Cardiac septum (tissue), 1 donor: ENCODE measurements around the gene COQ10B. TPM values are rescaled to one million over a fixed set of nuclear protein-coding genes. Genes with fewer than 3 reads are reported as not detected.
"Not testable (repeated sequence)": the region's sequence is repeated elsewhere in the genome, so short reads cannot be mapped to it uniquely, and the experiment has no call there.

Experiments used
- DNase-seq: peaks from one replicate; pipeline ENCODE4 v3.0.0-alpha.2; 2020; ENCODE audit warnings: low spot score
- intact Hi-C: fragments of 100-400 bp; cut with DNase I; formaldehyde crosslinking; loops from one replicate; pipeline ENCODE4 v1.14.0; 2022
- total RNA-seq: library from RNA; stranded (reverse); fragmentation: NEBNext Ultra II Directional; extraction: Animal tissue kit (Norgen Biotek cat#: 25700); gene quantifications from one replicate; pipeline ENCODE4 v1.2.1, GENCODE V29; 2021
- donor health status: DM: no; HTN: no; CAD: no.

COQ10B gene
- total RNA-seq, 1 donor from 2014 or later = 38.5 TPM

DNA sequence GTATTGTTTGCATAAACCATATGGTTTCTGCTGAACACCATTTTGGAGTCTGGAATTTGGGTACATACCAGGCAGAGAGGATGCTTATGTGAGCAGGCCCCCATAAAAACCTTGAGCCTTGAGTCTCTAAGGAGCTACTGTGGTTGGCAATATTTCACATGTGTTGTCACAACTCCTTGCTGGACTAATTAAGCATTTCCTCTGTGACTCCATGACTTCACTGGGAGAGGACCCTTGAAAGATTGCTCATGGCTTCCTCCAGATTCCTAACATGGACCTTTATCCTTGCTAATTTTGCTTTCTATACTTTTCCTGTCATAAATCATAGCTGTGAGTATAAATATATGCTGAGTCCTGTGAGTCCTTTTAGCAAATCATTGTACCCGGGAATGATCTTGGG, 7.6 kb upstream of the COQ10B start:
- intact Hi-C loops = no loop called here
- no peak for DNase-seq

DNA sequence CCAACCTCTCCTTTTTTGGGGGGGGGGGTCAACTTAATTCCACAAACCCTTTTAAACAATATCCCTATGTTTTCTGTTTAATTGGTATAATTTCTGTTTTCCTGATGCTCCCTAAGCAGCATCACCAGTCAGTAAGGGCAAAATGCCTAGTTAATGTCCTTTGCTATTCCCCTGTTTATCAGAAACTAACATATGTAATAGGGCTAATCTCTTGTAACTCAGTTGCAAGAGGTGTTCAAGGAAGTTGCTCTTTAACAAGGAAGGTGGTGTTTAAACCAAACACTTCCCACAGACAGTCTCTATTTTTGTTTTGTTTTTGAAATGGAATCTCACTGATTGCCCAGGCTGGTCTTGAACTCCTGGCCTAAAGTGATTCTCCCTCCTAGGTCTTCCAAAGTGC, 6.5 kb upstream of the COQ10B start:
- no peak for DNase-seq
- intact Hi-C loops = no loop called here

DNA sequence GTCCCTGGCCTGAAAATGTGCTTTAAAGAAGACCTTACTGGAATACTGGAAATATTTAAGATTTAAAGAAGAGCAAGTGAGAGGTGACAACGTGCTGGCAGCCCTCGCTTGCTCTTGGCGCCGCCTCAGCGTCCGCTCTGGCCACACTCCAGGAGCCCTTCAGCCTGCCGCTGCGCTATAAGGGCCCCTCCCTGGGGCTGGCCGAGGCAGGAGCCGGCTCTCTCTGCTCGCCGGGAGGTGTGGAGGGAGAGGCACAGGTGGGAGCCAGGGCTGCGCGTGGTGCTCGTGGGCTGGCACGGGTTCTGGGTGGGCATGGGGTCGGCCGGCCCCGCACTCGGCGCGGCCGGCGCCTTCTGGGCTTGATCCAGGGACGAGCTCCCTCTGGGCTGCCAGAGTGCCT, 2.9 kb upstream of the COQ10B start:
- intact Hi-C loops = loop anchor here (5.0 kb wide), 1 partner anchor 47 kb away; the partner anchor contains the start of gene HSPD1
- DNase-seq = no peak

DNA sequence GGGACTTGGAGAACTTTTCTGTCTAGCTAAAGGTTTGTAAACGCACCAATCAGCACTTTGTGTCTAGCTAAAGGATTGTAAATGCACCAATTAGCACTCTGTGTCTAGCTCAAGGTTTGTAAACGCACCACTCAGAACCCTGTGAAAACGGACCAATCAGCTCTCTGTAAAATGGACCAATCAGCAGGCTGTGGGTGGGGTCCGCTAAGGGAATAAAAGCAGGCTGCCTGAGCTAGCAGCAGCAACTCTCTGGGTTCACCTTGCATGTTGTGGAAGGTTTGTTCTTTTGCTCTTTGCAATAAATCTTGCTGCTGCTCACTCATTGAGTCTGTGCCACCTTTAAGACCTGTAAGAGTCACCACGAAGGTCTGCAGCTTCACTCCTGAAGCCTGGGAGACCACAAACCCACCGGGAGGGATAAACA, 2.4 kb upstream of the COQ10B start:
- DNase-seq = not testable (repeated sequence)
- intact Hi-C loops = loop anchor here (5.0 kb wide), 1 partner anchor 46 kb away; the partner anchor contains the start of gene HSPD1

DNA sequence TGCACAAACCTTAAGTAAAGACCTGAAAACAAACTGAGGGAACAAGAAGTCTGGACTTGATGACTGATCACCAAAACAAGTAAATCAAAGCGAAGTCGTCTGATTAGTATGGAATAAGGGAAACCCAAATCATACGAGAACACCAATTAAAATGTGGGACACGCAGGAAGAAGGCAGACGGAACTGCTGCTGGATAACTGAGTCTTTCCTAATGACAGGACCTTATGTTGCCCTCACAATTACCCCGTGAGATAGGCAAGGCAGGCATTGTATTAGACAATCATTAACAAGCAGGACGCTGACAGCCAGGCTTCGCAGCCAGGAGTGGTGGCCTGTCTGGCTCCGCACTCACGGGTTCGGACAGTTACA, 614 bp upstream of the COQ10B start:
- DNase-seq = no peak
- intact Hi-C loops = loop anchor here (1.0 to 5.0 kb wide), 3 partner anchors 17 to 64 kb away; partner anchors contain the start of genes HSPD1, MOB4 and SF3B1

DNA sequence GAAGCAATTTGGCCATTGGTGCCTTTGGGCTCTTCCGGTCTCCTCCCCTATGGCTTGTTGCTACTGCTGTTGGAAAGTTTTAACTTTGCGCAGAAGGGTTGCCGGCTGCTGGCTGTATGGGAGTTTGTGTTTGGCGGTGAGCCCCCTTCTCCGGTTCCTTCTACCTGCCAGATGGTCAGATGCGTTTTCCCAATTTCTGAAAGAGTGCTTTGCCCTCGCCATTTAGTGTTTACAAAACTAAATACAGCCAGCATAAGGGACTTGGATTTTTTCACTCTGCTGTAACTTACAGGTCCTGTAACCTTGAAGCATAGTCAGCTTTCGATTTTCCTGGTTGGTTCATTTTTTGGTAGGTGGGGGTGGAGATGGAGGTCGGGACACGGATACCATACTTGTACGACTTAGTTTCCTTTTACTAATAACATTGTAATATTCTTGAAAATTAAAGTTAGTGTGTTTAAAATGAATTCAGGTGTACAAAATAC, 604 bp downstream of the COQ10B start:
- no peak for DNase-seq
- intact Hi-C loops = loop anchor here (1.0 to 5.0 kb wide), 3 partner anchors 19 to 62 kb away; partner anchors contain the start of genes HSPD1, MOB4 and SF3B1

DNA sequence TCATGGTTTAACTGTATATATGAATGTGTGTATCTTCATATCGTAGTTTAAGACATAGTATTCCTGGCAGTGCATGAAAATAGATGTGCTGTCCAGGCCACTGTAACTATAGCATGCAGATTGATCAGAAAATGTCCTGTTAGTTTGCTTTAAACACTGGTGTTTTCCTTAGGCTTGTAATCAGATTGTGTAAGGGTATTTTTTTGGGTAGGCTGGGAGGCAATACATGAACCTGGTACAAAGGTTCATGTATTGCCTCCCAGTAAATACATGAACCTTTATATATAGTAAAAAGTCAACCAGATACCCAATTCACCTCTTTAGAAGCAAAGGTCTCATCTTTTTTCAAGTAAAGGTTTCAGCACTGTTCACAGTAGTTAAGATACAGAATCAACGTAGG, 1.6 kb downstream of the COQ10B start:
- intact Hi-C loops = loop anchor here (5.0 kb wide), 2 partner anchors 42 to 252 kb away; partner anchors contain the start of genes HSPD1 and MARS2
- no peak for DNase-seq

DNA sequence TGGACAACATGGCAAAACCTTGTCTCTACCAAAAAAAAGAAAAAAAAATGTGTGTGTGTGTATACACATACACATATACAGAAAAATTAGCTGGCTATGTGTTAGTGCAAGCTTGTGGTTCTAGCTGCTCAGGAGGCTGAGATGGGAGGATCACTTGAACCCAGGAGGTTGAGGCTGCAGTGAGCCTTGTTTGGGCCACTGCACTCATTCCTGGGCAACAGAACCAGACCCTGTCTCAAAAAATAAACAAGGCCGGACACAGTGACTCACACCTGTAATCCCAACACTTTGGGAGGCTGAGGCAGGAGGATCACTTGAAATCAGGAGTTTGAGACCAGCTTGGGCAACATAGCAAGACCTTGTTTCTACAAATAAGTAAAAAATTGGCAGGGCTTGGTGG, 2.1 kb downstream of the COQ10B start:
- intact Hi-C loops = loop anchor here (5.0 kb wide), 1 partner anchor 252 kb away; the partner anchor contains the start of gene MARS2
- no peak for DNase-seq

DNA sequence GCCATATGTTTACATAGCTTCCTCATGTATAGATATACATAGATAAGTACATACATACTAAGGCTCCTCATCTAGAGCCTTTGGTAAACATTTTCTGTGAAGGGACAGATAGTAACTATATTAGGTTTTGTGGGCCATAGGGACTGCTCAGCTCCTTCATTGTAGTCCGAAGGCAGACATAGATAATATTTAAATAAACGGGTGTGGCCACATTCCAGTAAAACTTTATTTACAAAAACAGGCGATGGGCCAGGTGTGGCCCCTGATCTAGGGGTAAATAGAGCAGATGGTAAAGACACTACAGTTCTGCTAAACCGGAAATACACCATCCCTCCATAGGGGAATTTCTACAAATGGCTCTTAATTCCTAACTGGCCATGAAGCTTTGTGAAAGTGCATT, 7.3 kb downstream of the COQ10B start:
- intact Hi-C loops = no loop called here
- DNase-seq = no peak

DNA sequence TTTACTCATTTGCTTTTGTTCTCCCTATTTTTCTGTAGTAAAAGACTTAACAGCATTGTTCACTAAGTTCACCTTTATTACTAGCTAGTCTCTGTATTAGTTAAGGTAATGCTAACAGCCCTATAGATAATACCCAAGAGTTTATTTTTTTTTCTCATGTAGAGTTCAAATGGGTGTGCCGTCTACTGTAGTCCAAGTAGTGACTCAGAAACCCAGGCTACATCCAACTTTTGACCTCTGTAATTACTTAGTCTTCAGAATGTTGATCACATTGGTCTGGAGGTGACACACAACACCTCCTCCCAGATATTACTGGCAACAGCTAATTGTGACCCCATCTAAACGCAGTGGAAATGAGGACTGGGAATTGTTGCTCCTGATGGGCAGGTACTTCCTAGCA, 7.7 kb downstream of the COQ10B start:
- DNase-seq = no peak
- intact Hi-C loops = no loop called here

DNA sequence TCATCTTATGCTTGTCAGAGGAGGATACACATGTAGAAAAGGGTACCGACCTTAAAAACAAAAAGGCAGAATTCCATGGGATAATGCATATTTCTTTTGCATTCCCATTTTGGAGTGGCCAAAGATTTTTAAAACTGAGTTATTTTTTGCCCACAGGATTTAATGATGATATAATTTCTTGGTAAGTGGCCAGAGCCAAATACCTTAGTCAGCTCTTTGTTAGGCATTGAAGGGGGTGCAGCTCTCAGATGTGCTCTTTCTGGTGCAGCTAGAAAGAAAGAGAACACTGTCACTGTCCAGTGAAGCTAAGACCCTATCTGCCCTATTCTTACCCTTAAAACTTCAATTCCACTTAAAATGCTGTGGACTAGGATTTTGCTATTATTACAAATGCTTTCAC, 10.8 kb downstream of the COQ10B start:
- intact Hi-C loops = no loop called here
- DNase-seq = no peak

DNA sequence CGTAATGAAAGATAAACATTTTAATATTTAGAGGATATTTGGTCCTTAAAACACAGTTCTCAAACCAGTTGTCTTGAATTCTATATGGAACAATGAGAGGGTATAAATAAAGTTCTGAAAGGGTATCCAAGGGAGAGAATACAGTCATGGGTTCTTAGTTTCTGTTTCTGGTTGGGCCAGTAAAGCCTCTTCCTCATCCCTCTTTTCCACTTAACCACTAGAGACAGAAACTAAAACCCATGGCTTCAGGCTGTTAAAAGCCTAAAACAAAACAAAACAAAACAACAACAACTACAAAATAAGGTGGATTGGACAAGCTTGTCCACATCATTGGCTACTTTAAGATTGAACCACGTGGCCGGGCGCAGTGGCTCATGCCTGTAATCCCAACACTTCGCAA, 18.8 kb downstream of the COQ10B start:
- no peak for DNase-seq
- intact Hi-C loops = no loop called here

DNA sequence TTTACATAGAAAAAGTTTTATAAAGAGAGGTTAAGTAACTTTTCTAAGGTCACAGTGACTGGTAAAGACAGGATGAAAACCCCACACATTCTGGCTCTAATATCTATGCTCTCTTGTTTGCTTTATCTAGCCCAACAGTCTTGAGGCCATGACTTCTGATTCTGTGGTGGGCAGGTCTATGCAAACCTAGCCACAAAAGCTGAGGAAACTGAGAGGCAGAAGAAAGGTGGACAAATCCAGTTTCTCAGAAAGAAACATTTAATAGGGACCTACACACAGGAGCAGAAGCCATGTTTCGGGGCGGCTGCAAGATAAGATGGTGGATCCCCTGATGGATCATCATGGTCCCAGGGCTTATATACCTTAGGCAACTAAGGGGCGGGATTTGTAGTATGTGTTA, 24.4 kb downstream of the COQ10B start:
- intact Hi-C loops = no loop called here
- DNase-seq = no peak

DNA sequence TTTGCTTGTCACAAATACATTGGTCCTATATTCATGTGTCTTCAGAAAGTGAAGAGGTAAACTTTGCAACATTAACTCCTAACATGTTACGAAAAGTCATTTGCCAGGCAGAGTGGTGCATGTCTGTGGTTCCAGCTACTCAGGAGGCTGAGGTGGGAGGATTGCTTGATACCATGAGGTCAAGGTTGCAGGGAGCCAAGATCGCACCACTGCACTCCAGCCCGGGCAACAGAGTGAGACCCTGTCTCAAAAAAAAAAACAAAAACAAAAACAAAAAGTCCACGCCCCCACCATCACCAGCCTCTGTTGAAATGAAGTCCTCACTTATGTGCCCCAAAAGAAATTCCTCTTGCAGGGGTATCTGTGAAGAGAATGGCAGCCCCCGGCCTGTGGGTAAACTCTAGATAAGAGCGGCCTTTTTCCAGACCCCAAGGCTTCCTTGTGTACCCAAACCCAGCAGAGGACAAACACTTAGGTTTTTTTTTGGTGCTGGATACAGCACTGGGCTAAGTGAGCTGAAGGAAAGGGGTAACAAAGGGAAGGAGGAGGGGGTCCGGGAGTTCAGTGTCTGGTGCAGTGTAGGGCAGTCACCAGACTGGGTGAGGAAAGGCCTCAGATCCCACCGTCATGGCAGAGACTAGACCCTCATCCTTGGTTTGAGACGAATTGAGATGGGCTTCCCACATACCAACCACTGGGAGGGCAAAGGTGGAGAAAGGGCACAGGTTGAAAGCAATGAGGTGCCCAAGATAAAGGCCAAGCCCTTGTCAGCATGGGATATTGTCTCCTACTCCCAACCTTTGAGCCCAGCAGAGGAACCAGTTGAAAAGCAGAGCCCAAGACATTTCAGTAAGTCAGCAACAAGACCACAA, 27.0 kb downstream of the COQ10B start:
- intact Hi-C loops = no loop called here
- DNase-seq = no peak

DNA sequence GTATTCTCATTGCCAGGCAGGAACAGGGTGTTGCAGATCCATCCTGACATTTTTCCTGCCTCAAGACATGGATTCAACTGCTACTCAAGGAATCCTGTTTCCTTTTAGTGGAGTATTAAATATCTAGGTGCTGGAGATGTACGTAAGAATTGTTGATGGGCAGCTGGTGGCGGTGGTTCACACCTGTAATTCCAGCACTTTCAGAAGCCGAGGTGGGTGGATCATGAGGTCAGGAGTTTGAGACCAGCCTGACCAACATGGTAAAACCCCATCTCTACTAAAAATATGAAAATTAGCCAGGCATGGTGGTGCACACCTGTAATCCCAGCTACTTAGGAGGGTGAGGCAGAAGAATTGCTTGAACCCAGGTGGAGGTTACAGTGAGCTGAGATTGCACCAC, 30.9 kb downstream of the COQ10B start:
- intact Hi-C loops, DNase-seq: not testable (repeated sequence)

DNA sequence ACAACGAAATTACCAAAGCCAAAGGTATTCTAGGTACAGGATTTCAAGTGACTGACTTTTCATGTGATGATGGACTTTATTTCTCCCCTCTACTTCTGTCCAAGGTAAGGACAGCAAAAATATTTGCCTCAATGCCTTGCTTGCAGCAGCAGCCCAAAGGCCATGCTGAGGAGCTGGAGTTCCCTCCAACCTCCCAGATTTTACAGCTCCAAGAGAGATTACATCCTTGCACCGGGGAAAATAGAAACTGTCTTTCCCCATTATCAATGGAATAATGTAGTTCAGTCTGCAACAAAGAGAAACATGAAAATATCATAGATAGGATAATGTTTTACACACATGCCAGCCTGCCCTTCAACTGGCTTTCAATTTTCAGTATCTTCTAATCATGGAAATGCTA, 32.8 kb downstream of the COQ10B start:
- DNase-seq = no peak
- intact Hi-C loops = no loop called here

DNA sequence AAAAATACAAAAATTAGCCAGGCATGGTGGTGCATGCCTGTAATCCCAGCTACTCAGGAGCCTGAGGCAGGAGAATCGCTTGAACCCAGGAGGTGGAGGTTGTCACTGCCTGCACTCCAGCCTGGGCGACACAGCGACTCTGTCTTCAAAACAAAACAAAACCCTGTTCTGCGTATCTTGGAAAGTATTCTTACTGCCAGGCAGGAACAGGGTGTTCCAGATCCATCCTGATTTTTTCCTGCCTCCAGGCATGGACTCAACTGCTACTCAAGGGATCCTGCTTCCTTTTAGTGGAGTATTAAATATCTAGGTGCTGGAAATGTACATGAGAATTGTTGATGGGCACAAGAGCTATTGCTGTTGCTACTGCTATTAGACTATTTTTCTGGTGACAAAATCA, 34.0 kb downstream of the COQ10B start:
- intact Hi-C loops = no loop called here
- DNase-seq = no peak

DNA sequence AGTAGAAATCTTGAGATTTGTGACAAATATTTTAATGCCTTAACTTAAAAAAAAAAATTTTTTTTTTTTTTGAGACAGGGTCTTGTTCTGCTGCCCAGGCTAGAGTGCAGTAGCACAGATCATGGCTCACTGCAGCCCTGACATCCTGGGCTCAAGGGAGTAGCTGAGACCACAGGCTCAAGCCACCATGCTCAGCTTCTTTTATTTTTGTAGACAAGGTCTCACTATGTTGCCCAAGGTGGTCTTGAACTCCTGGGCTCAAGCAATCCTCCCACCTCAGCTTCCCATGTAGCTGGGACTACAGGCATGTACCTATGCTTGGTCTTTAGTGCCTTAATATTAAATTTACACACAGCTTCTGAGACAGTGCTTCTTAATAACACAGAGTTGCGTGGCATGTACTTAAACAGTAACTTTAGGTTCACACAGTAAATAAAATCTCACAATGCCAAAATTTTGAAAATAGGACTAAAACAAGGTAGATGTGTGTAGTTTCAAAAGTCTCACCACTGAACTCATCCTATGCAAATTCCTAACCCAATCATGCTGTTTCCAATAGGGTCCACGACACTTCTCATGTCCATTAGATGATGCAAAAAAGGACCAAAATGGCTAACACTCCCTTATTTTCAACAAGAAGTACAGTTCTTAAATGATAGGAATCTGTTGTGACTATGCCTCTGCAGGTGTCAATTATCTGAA, 42.2 kb downstream of the COQ10B start:
- DNase-seq = no peak
- intact Hi-C loops = loop anchor here (5.0 to 10.0 kb wide), 4 partner anchors 43 to 571 kb away; partner anchors contain the start of genes COQ10B, MARS2 and PGAP1

DNA sequence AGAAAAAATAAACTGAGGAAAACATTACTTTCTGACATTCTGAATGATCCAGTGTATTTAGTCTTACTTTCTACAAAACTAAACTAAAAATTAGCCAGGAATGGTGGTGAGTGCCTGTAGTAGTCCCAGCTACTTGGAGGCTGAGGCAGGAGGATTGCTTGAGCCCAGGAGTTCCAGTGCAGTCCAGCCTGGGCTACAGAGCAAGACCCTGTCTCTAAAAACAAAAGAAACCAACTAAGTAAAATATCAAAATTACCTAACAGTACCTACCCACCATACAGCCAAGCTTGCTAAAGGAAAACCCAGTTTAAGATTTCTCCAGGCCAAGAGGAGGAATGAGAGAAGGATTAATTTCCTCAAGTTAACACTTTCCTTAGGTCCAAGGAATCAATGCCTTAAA, 43.3 kb downstream of the COQ10B start:
- intact Hi-C loops = loop anchor here (5.0 to 10.0 kb wide), 4 partner anchors 44 to 572 kb away; partner anchors contain the start of genes COQ10B, MARS2 and PGAP1
- no peak for DNase-seq

DNA sequence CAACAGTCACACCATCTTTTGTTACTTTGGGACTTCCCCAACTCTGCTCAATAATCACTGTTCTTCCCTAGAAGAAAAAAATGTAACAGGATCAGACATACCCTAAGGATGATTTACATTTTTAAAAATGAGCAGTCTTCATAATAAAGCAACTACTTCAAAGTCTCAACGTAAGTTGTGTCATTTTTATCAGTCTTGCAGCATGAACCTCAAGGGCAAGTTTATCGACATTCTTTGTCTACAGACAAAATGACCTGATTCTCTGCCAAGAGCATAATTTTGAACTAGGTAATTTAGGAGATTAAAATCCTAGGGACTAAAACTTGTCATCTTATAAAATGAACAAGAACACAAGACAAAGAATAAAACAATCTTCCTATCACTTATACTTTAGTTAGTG, 44.0 kb downstream of the COQ10B start:
- intact Hi-C loops = loop anchor here (5.0 to 10.0 kb wide), 4 partner anchors 45 to 573 kb away; partner anchors contain the start of genes COQ10B, MARS2 and PGAP1
- DNase-seq = no peak
